GM21515 (cell line): Measurements from ENCODE around the gene TMUB1.

Experiments
- ATAC-seq: cut with Tn5 transposase; IDR thresholded peaks from one replicate; pipeline ENCODE4 v1.9.1; 2021; ENCODE audit not compliant: unreplicated experiment

The TMUB1 gene

GRCh38 chr7:151071032-151071866 is 12.0 kb downstream of the TMUB1 start:
- no peak for ATAC-seq

GRCh38 chr7:151070574-151070960 is 12.7 kb downstream of the TMUB1 start:
- no peak for ATAC-seq

- ATAC-seq = no peak
Measured at GRCh38 chr7:151069841-151070573, 13.3 kb downstream of the TMUB1 start.

- no peak for ATAC-seq
Measured at GRCh38 chr7:151068069-151068773, 15.1 kb downstream of the TMUB1 start.

GRCh38 chr7:151066273-151066974 is 16.9 kb downstream of the TMUB1 start:
- ATAC-seq = no peak

GRCh38 chr7:151065516-151065915 is 17.8 kb downstream of the TMUB1 start:
- ATAC-seq = no peak

GRCh38 chr7:151064993-151065392 is 18.3 kb downstream of the TMUB1 start:
- no peak for ATAC-seq

- ATAC-seq = no peak
Measured at GRCh38 chr7:151064454-151064853, 18.8 kb downstream of the TMUB1 start.

GRCh38 chr7:151063212-151063561 is 20.1 kb downstream of the TMUB1 start:
- no peak for ATAC-seq

GRCh38 chr7:151062399-151063211 is 20.7 kb downstream of the TMUB1 start:
- no peak for ATAC-seq

GRCh38 chr7:151062111-151062398 is 21.2 kb downstream of the TMUB1 start:
- ATAC-seq = no peak

GRCh38 chr7:151061213-151062110 is 21.8 kb downstream of the TMUB1 start:
- ATAC-seq = no peak

GRCh38 chr7:151060416-151061212 is 22.7 kb downstream of the TMUB1 start:
- no peak for ATAC-seq

GRCh38 chr7:151060113-151060415 is 23.2 kb downstream of the TMUB1 start:
- no peak for ATAC-seq

- ATAC-seq = peak; percentile 27
Measured at GRCh38 chr7:151059367-151060112, 23.8 kb downstream of the TMUB1 start, which contains the start of gene SLC4A2. Gene SLC4A2 (plus strand): TSS chr7:151059589. CDS start chr7:151061988, 2,399 bp downstream.

- ATAC-seq = no peak
Measured at GRCh38 chr7:151058781-151059366, 24.4 kb downstream of the TMUB1 start.

GRCh38 chr7:151057989-151058780 is 25.1 kb downstream of the TMUB1 start:
- peak; percentile 86 for ATAC-seq
